GM18909 (cell line): ENCODE measurements around the gene CSTPP1.
A peak's percentile ranks its signal among the peaks of the same experiment; 100 is the strongest.
"Not testable (repeated sequence)": the region's sequence is repeated elsewhere in the genome, so short reads cannot be mapped to it uniquely, and the experiment has no call there.

Experiments used
- ATAC-seq: cut with Tn5 transposase; IDR thresholded peaks from one replicate; pipeline ENCODE4 v1.9.1; 2021; ENCODE audit warnings: mild to moderate bottlenecking; ENCODE audit not compliant: unreplicated experiment, poor library complexity

Gene CSTPP1

GRCh38 chr11:46984548-46984947 lies 48.0 kb downstream of the CSTPP1 start:
- ATAC-seq = no peak

DNA sequence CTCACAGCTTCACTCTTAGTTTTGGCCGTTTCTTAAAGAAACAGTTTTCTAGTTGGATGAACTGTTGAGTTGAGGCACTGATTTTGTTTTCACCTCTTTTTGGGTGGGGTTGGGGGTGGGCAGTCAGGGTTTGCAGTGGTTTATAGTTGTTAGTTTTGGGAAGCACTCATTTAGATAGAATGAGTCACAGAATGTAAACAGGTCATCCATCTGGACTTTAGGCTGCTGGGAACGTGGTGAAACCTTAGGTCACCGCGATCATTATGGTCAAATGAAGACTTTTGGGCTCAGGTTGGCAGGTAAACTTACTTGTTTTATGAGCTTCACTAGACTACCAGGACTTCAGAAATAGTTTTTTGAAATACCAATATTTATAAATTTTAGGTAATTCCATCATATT lies 48.4 kb downstream of the CSTPP1 start:
- no peak for ATAC-seq

DNA sequence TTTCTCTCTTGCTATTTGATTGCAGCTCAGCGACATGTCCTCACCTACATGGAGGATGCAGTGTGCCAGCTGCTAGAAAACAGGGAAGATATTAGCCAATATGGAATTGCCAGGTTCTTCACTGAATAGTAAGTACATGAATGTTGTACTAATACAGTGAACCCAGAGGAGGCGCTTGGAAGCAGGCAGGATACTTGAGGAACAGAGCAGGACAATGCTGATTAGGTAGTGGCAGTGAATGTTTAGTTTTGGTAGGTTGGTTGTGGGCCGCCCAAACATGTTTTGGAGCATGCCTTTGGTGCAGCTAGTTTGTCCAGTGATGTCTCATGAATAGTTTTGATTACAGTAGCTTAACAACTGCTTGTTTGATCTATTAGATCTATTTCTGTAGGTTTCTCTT lies 50.6 kb downstream of the CSTPP1 start:
- no peak for ATAC-seq

- not testable (repeated sequence) for ATAC-seq
These were observed 53.4 kb downstream of the CSTPP1 start for GRCh38 chr11:46989810-46990487.

DNA sequence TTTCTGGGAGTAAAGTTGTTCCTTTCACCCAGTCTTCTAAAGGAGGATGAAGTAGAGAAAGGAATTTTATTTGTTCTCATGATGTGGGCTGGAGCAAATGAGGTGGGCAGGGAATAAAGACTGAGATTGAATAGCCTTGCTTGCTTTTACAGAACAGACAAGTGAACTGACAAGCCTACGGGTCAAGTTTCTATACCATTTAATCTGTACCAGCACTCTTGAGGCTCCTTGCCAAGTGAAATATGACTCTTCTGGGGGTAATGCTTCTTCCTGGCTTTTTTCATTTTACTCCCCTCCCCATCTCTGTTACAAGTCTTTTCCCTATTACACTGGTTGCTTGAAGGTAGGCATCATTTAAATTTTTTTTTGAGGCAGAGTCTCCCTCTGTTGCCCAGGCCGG lies 54.8 kb downstream of the CSTPP1 start:
- no peak for ATAC-seq

- ATAC-seq = not testable (repeated sequence)
These were observed 55.8 kb downstream of the CSTPP1 start for GRCh38 chr11:46992386-46992785.

DNA sequence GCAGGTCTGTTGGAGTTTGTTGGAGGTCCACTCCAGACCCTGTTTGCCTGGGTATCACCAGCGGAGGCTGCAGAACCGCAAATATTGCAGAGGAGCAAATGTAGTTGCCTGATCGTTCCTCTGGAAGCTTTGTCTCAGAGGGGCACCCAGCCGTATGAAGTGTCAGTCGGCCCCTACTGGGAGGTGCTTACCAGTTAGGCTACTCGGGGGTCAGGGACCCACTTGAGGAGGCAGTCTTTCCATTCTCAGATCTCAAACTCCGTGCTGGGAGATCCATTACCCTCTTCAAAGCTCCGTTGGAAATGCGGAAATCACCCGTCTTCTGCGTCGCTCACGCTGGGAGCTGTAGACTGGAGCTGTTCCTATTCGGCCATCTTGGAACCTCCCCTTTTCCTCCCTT lies 61.2 kb downstream of the CSTPP1 start:
- ATAC-seq = not testable (repeated sequence)

- no peak for ATAC-seq
These were observed 62.7 kb downstream of the CSTPP1 start for GRCh38 chr11:46999217-46999616.

DNA sequence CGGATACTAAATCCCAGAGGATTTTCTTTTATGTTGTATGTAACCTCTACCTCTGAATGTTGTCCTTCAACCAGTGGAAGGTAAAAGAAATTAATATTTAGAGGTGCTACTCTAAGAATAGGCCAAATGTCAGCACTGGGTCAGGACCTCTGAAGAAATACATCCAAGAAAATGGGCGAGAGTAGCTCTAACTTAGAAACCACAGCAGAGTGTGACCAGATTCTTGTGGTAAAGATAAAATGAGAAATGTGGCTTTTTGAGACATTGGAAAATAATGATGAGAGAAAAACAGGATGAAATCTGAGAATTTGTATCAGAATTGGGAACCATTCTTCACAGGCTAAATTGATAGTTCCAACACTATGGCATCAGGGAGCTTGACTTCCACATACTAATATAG lies 63.5 kb downstream of the CSTPP1 start:
- no peak for ATAC-seq

DNA sequence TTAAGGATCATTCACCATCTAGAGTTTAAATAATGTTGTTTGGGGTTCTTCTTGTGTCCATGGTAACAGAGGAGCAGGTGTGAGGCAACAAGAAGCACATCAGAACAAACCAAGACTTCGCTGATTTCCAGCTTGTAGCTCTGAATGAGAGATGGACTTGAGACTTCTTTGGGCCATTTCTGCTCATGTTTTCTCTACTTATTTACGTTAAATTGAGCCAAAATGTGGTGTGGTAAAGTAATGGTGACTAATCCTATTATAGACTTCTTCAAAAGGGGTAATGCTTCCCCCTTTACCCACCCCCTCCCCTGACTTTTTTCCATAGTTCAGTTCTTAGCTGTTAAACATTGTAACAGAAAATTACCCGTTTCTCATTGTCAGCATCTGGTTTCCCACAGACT lies 65.2 kb downstream of the CSTPP1 start:
- ATAC-seq = no peak

DNA sequence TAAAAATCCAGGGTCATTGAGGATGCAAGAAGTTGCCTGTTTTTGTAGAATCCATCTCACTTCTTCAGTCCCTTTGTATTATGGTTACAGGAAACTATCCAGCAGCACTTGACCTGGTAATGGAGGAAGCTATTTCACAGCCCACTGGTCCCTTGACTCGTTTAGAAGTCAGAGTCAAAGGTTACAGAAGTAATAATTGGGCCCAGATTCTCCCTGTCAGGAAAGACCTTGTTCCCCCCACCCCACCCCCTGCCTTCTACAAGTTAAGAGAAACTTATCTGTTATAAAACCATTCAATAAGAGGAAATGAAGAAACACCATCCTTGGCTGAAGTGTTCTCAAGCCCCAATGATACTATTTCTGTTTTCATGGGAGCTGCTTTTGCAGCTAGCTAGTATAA lies 65.8 kb downstream of the CSTPP1 start:
- ATAC-seq = no peak

DNA sequence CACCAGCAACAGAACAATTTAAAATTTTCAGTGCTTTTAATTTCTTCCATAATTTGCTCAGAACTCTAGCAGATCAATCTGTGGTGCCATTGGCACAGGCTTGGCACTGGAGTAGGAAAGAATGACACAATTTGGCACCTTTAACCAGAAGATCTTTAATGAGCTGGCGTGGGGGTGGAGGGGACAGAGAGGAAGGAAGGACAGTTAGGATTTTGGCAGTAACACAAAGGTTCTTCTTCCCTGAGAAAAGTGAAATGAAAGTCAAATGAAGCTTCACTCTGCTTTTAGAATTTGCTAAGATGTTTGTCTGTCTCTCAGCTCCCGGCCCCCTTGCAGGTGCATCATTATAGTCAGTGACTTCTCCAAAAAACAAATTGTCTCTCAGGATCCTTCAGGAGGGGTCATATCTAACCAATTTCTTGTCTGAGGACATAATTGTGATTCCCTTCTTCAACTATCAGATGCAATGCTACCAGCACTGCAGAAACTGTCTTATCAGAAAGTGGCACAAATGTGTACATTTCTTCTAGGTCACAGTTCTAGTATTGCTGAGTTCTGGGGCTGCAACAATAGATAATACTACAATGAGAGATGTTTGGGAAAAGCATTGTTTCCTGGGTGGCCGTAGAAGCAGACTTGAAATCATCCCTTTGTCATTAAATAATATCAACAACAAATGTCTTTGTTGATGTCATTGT lies 66.8 kb downstream of the CSTPP1 start:
- ATAC-seq = no peak

GRCh38 chr11:47004595-47005033 lies 68.1 kb downstream of the CSTPP1 start:
- no peak for ATAC-seq

GRCh38 chr11:47005441-47005840 lies 68.9 kb downstream of the CSTPP1 start:
- no peak for ATAC-seq

GRCh38 chr11:47007579-47007978 lies 71.0 kb downstream of the CSTPP1 start:
- no peak for ATAC-seq

DNA sequence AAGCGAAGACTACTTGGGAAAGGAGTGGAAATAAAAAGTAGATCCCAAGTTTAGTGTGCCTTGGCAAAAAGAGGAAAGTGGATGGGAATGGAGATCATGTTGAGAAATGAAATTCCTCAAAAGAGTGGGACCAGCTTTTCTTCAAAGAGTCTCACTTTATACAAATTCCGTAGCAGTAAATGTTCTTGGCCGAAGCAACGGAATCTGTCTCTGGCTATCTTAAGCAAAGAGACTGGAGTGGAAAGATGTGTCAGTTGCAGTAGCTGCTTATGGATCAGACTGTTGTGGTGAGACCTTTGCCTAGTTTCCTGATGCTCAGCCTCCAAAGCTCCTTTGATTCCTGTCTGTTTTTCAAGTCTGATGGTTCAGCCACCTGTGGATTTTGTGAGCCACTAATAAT lies 73.6 kb downstream of the CSTPP1 start:
- ATAC-seq = no peak

DNA sequence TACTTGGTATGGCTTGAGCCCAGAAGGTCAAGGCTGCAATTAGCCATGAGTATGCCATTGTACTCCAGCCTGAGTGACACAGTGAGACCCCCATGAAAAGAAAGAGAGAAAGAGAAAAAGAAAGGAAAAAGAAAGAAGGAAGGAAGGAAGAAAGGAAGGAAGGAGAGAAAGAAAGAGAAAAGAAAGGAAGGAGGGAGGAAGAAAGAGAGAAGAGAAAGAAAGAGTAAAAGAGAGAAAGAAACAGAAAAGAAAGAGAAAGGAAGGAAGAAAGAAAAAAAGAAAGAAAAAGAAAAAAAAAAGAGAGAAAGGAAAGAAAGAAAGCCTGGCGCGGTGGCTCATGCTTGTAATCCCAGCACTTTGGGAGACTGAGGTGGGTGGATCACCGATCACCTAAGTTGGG lies 77.5 kb downstream of the CSTPP1 start:
- no peak for ATAC-seq

GRCh38 chr11:47018637-47019036 lies 82.1 kb downstream of the CSTPP1 start:
- ATAC-seq = no peak

DNA sequence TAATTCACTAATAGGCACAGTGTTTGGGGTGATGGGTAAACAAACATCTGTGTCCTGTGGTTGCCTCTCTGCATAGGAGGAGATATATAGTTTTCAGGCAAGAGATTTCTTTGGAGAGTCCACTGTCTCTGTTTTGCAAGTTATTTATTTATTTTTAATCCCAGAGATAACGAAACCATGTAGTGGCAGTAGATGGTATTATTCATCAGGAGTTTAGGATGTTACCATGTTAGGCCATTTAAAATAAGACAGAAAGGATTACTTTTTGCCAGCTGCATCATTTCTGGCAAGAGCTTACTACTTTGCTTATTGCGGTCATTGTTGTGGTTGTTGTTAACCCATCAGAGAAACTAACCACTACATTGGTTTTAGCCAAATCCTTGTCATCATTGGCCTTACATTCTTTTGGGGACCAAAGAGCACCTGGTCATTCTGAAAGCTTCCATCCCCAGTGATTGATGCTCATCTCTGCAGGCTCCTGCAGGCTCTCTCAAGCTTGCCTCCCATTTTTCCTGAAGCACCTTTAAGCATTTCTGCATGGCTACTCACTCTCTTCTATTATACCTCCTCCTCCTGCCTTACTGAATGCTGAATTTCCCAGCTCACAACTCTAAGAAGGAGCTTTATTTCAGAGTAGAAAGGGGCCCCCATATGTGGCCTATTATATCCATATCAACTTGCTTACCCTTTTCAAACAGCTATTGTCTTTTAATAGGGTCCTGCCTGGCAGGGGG lies 84.4 kb downstream of the CSTPP1 start:
- ATAC-seq = peak; percentile 58

- ATAC-seq = no peak
These were observed 84.9 kb downstream of the CSTPP1 start for GRCh38 chr11:47021527-47021818.

DNA sequence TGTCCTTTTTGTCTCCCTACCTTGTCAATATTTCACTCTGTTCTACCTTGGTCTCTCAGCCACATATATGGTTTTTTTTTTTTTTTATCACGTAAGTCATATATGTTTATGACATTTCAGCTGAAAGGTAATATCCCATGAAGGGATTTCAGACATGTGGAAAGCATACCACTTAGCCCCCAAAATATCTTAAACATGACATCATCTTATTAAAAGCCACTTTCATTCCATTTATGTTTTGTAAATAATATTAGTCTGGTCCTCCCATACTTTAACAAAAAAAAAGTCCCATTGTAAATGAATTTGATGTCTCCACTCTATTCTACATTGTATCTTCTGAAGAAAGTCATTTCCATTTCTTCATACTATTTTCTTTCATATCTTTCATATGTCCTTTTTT lies 85.4 kb downstream of the CSTPP1 start:
- no peak for ATAC-seq
